ENCODE results near the gene ZNF800.
"Not testable (repeated sequence)": the region's sequence is repeated elsewhere in the genome, so short reads cannot be mapped to it uniquely, and the experiment has no call there.

ZNF800 gene

GRCh38 chr7:127392566-127393367 lies at the start of gene ZNF800:
ZNF800 (minus strand) TSS chr7:127392708; CDS start chr7:127391557, 1,151 bp downstream.
- Mint-ChIP-seq H3K27me3 (no peaks in the 10 kb centered on the region), H3K4me3 (peak within 1 kb of the TSS; percentile 93), H3K9me3 (no peaks in the 10 kb centered on the region), H3K36me3 (peaks cover 33% of the 10 kb centered on the region), H3K4me1 (peaks cover 46% of the 10 kb centered on the region), H3K27ac (peak within 1 kb of the TSS; percentile 95)
- ATAC-seq, result peak; percentile 96

GRCh38 chr7:127440206-127440605 lies 47.7 kb upstream of the ZNF800 start:
- H3K27ac Mint-ChIP-seq, result no peak overlapping the region
- no peak overlapping the region for H3K4me3 Mint-ChIP-seq
- H3K9me3 Mint-ChIP-seq, result peaks cover 5% of the 10 kb centered on the region
- H3K27me3 Mint-ChIP-seq, result peaks cover 9% of the 10 kb centered on the region
- ATAC-seq, result no peak
- no peaks in the 10 kb centered on the region for H3K4me1 Mint-ChIP-seq
- no peaks in the 10 kb centered on the region for H3K36me3 Mint-ChIP-seq

- H3K4me1 Mint-ChIP-seq, result no peaks in the 10 kb centered on the region
- H3K4me3 Mint-ChIP-seq, result no peak overlapping the region
- peaks cover 9% of the 10 kb centered on the region for H3K27me3 Mint-ChIP-seq
- H3K36me3 Mint-ChIP-seq, result no peaks in the 10 kb centered on the region
- H3K9me3 Mint-ChIP-seq, result peaks cover 5% of the 10 kb centered on the region
- ATAC-seq, result no peak
- H3K27ac Mint-ChIP-seq, result no peak overlapping the region
Measured at GRCh38 chr7:127438836-127439235, 46.3 kb upstream of the ZNF800 start.

GRCh38 chr7:127437837-127438236 lies 45.3 kb upstream of the ZNF800 start:
- H3K27ac Mint-ChIP-seq, result no peak overlapping the region
- no peak for ATAC-seq
- H3K9me3 Mint-ChIP-seq, result peaks cover 5% of the 10 kb centered on the region

GRCh38 chr7:127437241-127437640 lies 44.7 kb upstream of the ZNF800 start:
- Mint-ChIP-seq H3K9me3 (peaks cover 5% of the 10 kb centered on the region), H3K4me1 (no peaks in the 10 kb centered on the region), H3K27me3 (peaks cover 9% of the 10 kb centered on the region), H3K27ac (no peak overlapping the region), H3K36me3 (no peaks in the 10 kb centered on the region), H3K4me3 (no peak overlapping the region)
- ATAC-seq, result no peak

More at GRCh38 chr7:127437837-127438236, 45.3 kb upstream of the ZNF800 start:
- no peaks in the 10 kb centered on the region for H3K4me1 Mint-ChIP-seq
- peaks cover 9% of the 10 kb centered on the region for H3K27me3 Mint-ChIP-seq
- no peak overlapping the region for H3K4me3 Mint-ChIP-seq
- H3K36me3 Mint-ChIP-seq, result no peaks in the 10 kb centered on the region

- H3K9me3 Mint-ChIP-seq, H3K4me3 Mint-ChIP-seq, H3K36me3 Mint-ChIP-seq, ATAC-seq, H3K27ac Mint-ChIP-seq, H3K27me3 Mint-ChIP-seq, H3K4me1 Mint-ChIP-seq: not testable (repeated sequence)
Measured at GRCh38 chr7:127429281-127429680, 36.8 kb upstream of the ZNF800 start.

- Mint-ChIP-seq H3K27me3 (no peaks in the 10 kb centered on the region), H3K9me3 (peaks cover 5% of the 10 kb centered on the region), H3K4me1 (peaks cover 44% of the 10 kb centered on the region), H3K4me3 (no peak overlapping the region), H3K27ac (no peak overlapping the region), H3K36me3 (no peaks in the 10 kb centered on the region)
- ATAC-seq, result no peak
Measured at GRCh38 chr7:127419196-127419595, 26.7 kb upstream of the ZNF800 start.

GRCh38 chr7:127418459-127418858 lies 26.0 kb upstream of the ZNF800 start:
- H3K27me3 Mint-ChIP-seq, result no peaks in the 10 kb centered on the region
- H3K9me3 Mint-ChIP-seq, result peaks cover 5% of the 10 kb centered on the region
- H3K4me1 Mint-ChIP-seq, result peaks cover 51% of the 10 kb centered on the region
- peak overlapping the region; percentile 6 for H3K27ac Mint-ChIP-seq
- no peak overlapping the region for H3K4me3 Mint-ChIP-seq
- H3K36me3 Mint-ChIP-seq, result no peaks in the 10 kb centered on the region
- ATAC-seq, result no peak

GRCh38 chr7:127417346-127417745 lies 24.8 kb upstream of the ZNF800 start:
- peak; percentile 24 for ATAC-seq
- no peaks in the 10 kb centered on the region for H3K36me3 Mint-ChIP-seq
- H3K27ac Mint-ChIP-seq, result peak overlapping the region; percentile 75
- H3K4me3 Mint-ChIP-seq, result peak overlapping the region; percentile 31
- H3K27me3 Mint-ChIP-seq, result no peaks in the 10 kb centered on the region
- peaks cover 62% of the 10 kb centered on the region for H3K4me1 Mint-ChIP-seq
- H3K9me3 Mint-ChIP-seq, result peaks cover 5% of the 10 kb centered on the region

- peaks cover 5% of the 10 kb centered on the region for H3K9me3 Mint-ChIP-seq
- H3K27ac Mint-ChIP-seq, result peak overlapping the region; percentile 64
- ATAC-seq, result no peak
- H3K36me3 Mint-ChIP-seq, result no peaks in the 10 kb centered on the region
- H3K4me3 Mint-ChIP-seq, result no peak overlapping the region
- H3K27me3 Mint-ChIP-seq, result no peaks in the 10 kb centered on the region
- H3K4me1 Mint-ChIP-seq, result peaks cover 72% of the 10 kb centered on the region
Measured at GRCh38 chr7:127415060-127415742, 22.7 kb upstream of the ZNF800 start.

GRCh38 chr7:127413962-127414361 lies 21.5 kb upstream of the ZNF800 start:
- peak; percentile 81 for ATAC-seq
- peaks cover 72% of the 10 kb centered on the region for H3K4me1 Mint-ChIP-seq
- peaks cover 5% of the 10 kb centered on the region for H3K9me3 Mint-ChIP-seq
- H3K27me3 Mint-ChIP-seq, result no peaks in the 10 kb centered on the region
- peak overlapping the region; percentile 64 for H3K27ac Mint-ChIP-seq
- peak overlapping the region; percentile 0 for H3K4me3 Mint-ChIP-seq
- H3K36me3 Mint-ChIP-seq, result no peaks in the 10 kb centered on the region

GRCh38 chr7:127413326-127413725 lies 20.8 kb upstream of the ZNF800 start:
- peaks cover 68% of the 10 kb centered on the region for H3K4me1 Mint-ChIP-seq
- no peak overlapping the region for H3K4me3 Mint-ChIP-seq
- H3K36me3 Mint-ChIP-seq, result no peaks in the 10 kb centered on the region
- peaks cover 1% of the 10 kb centered on the region for H3K9me3 Mint-ChIP-seq
- peak overlapping the region; percentile 64 for H3K27ac Mint-ChIP-seq
- ATAC-seq, result peak; percentile 50
- H3K27me3 Mint-ChIP-seq, result no peaks in the 10 kb centered on the region

GRCh38 chr7:127411176-127411575 lies 18.7 kb upstream of the ZNF800 start:
- Mint-ChIP-seq H3K4me1 (peaks cover 47% of the 10 kb centered on the region), H3K4me3 (no peak overlapping the region), H3K9me3 (no peaks in the 10 kb centered on the region), H3K27me3 (peaks cover 4% of the 10 kb centered on the region), H3K36me3 (no peaks in the 10 kb centered on the region), H3K27ac (no peak overlapping the region)
- ATAC-seq, result no peak

- no peak for ATAC-seq
- Mint-ChIP-seq H3K4me3 (no peak overlapping the region), H3K9me3 (no peaks in the 10 kb centered on the region), H3K36me3 (no peaks in the 10 kb centered on the region), H3K4me1 (peaks cover 35% of the 10 kb centered on the region), H3K27ac (no peak overlapping the region), H3K27me3 (peaks cover 9% of the 10 kb centered on the region)
Measured at GRCh38 chr7:127409629-127410028, 17.1 kb upstream of the ZNF800 start.

- H3K4me3 Mint-ChIP-seq, result no peak overlapping the region
- ATAC-seq, result no peak
- peaks cover 9% of the 10 kb centered on the region for H3K27me3 Mint-ChIP-seq
- no peaks in the 10 kb centered on the region for H3K9me3 Mint-ChIP-seq
- H3K27ac Mint-ChIP-seq, result no peak overlapping the region
- peaks cover 9% of the 10 kb centered on the region for H3K4me1 Mint-ChIP-seq
- H3K36me3 Mint-ChIP-seq, result no peaks in the 10 kb centered on the region
Measured at GRCh38 chr7:127404286-127405072, 12.0 kb upstream of the ZNF800 start.

Data from stimulated activated memory B cell treated with anti-CD40 and anti-IgM and Interleukin-4, amounts not matched to agents 10 μg/mL and 1 μg/mL and 100 μg/mL, for 72 hours (primary cell).